SU-DHL-6 (cell line): ENCODE data around the gene SH3PXD2A.

Experiments
- CTCF ChIP-seq: fragments of 200-600 bp; sonication (generic); IDR thresholded peaks from one replicate; pipeline ENCODE4 v1.5.1; 2017; ENCODE audit warnings: antibody characterized with exemption, mild to moderate bottlenecking, low read length, moderate library complexity; ENCODE audit not compliant: insufficient read depth, poor library complexity, severe bottlenecking
- EZH2phosphoT487 ChIP-seq: fragments of 200-600 bp; sonication (generic), shearing (Covaris generic); conservative IDR thresholded peaks from 2 replicates; pipeline ENCODE4 v1.6.1; 2018; ENCODE audit warnings: mild to moderate bottlenecking, antibody characterized with exemption, low read length, moderate library complexity, mixed read lengths

DNA sequence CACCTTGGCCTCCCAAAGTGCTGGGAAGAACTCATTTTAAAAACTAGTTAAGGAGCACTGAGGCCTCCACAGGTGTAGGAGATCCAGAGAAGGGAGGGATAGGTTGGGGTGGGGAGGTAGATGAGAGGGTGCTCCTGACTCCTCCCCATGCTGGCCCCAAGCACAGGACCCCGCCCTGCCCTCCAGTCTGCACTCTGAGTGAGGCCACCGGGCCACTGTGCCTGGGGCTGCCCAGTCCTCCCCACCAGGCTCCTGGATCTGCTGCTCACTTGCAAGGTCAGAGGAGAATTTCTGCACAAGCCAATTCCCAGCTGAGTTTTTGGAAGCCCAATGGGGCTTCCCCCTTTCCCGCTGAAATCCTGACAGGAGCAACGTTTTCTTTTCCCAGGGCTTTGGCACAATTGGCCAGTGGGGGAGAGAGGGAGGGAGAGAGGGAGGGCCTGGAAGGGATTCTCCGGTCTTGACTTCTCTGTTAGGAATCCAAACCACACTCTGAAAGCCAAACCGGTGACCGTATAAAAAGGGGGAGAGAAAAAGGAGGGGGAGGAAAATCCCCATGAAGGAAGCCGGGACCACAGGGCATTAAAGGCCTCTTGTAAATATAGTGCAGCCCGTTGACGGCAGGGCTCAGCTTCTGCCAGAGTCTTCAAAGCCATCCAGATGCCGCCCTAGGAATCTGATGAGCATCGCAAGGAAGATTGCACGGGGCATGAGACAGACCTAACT is 116.2 kb downstream of the SH3PXD2A start:
- TF ChIP-seq CTCF (no peak), EZH2phosphoT487 (no peak)
